H9 (cell line): ENCODE data around the gene FRZB. TPM values are rescaled to one million over a fixed set of nuclear protein-coding genes. Genes with fewer than 3 reads are reported as not detected.

Source experiments
- DNase-seq: peaks from one replicate; pipeline ENCODE4 v3.0.0-alpha.2; 2017
- H2AFZ ChIP-seq: one replicate; pipeline ENCODE4 v1.6.1; 2013; ENCODE audit warnings: mild to moderate bottlenecking, low read length, control low read depth, moderate library complexity
- H2AK5ac ChIP-seq: 2 replicates; pipeline ENCODE4 v1.6.1; 2013; ENCODE audit warnings: low read length, control low read depth, mixed read lengths; ENCODE audit not compliant: insufficient read length
- H2BK120ac ChIP-seq: one replicate; pipeline ENCODE4 v1.6.1; 2013; ENCODE audit warnings: low read depth, mild to moderate bottlenecking, low read length, control low read depth, inconsistent platforms; ENCODE audit not compliant: poor library complexity, severe bottlenecking
- H2BK12ac ChIP-seq: 2 replicates; pipeline ENCODE4 v1.6.1; 2013; ENCODE audit warnings: low read length, control low read depth, mixed read lengths, low read depth; ENCODE audit not compliant: insufficient read length
- H2BK15ac ChIP-seq: 2 replicates; pipeline ENCODE4 v1.6.1; 2013; ENCODE audit warnings: low read depth, low read length, control low read depth
- H2BK20ac ChIP-seq: one replicate; pipeline ENCODE4 v1.6.1; 2013; ENCODE audit warnings: low read depth, mild to moderate bottlenecking, low read length, control low read depth, inconsistent platforms; ENCODE audit not compliant: poor library complexity, severe bottlenecking
- H2BK5ac ChIP-seq: 2 replicates; pipeline ENCODE4 v1.6.1; 2013; ENCODE audit warnings: low read length, control low read depth, mixed read lengths; ENCODE audit not compliant: insufficient read length
- H3K14ac ChIP-seq: 2 replicates; pipeline ENCODE4 v1.6.1; 2013; ENCODE audit warnings: low read length, control low read depth; ENCODE audit not compliant: insufficient read depth
- H3K18ac ChIP-seq: 2 replicates; pipeline ENCODE4 v1.6.1; 2013; ENCODE audit warnings: low read depth, mild to moderate bottlenecking, mixed read lengths, low read length, control low read depth; ENCODE audit not compliant: insufficient read length
- H3K23ac ChIP-seq: 2 replicates; pipeline ENCODE4 v1.6.1; 2013; ENCODE audit warnings: low read length, control low read depth, mixed read lengths, low read depth; ENCODE audit not compliant: insufficient read length
- H3K23me2 ChIP-seq: 2 replicates; pipeline ENCODE4 v1.6.1; 2013; ENCODE audit warnings: low read depth, mild to moderate bottlenecking, mixed read lengths, low read length, control low read depth; ENCODE audit not compliant: insufficient read length, poor library complexity, severe bottlenecking
- H3K27ac ChIP-seq: 2 replicates; pipeline ENCODE4 v1.5.1; 2013; ENCODE audit warnings: low read length, control low read depth, mixed read lengths, low read depth; ENCODE audit not compliant: insufficient read length
- H3K27me3 ChIP-seq: 2 replicates; pipeline ENCODE4 v1.6.1; 2013; ENCODE audit warnings: low read length, control low read depth, inconsistent platforms; ENCODE audit not compliant: insufficient read depth
- H3K4ac ChIP-seq: 2 replicates; pipeline ENCODE4 v1.6.1; 2013; ENCODE audit warnings: low read depth, mild to moderate bottlenecking, control low read depth, inconsistent platforms, low read length, moderate library complexity
- H3K4me1 ChIP-seq: 2 replicates; pipeline ENCODE4 v1.6.1; 2013; ENCODE audit warnings: low read length, control low read depth, inconsistent platforms; ENCODE audit not compliant: insufficient read depth
- H3K4me2 ChIP-seq: 2 replicates; pipeline ENCODE4 v1.6.1; 2013; ENCODE audit warnings: low read length, control low read depth, mixed read lengths; ENCODE audit not compliant: insufficient read length, insufficient read depth
- H3K56ac ChIP-seq: 2 replicates; pipeline ENCODE4 v1.6.1; 2013; ENCODE audit warnings: low read depth, mild to moderate bottlenecking, mixed read lengths, low read length, control low read depth; ENCODE audit not compliant: insufficient read length
- H3K79me1 ChIP-seq: 2 replicates; pipeline ENCODE4 v1.6.1; 2013; ENCODE audit warnings: low read depth, mild to moderate bottlenecking, moderate library complexity, low read length, control low read depth, inconsistent platforms; ENCODE audit not compliant: insufficient read depth, poor library complexity, severe bottlenecking
- H3K79me2 ChIP-seq: 2 replicates; pipeline ENCODE4 v1.6.1; 2013; ENCODE audit warnings: low read length, control low read depth, inconsistent platforms; ENCODE audit not compliant: insufficient read depth
- H3K9ac ChIP-seq: 2 replicates; pipeline ENCODE4 v1.6.1; 2013; ENCODE audit warnings: low read length, control low read depth, mixed read lengths; ENCODE audit not compliant: insufficient read length; ENCODE audit errors: extremely low read depth
- H3K9me3 ChIP-seq: one replicate; pipeline ENCODE4 v1.6.1; 2013; ENCODE audit warnings: low read depth, low read length, inconsistent platforms; ENCODE audit not compliant: control insufficient read depth
- H3T11ph ChIP-seq: one replicate; pipeline ENCODE4 v1.6.1; 2013; ENCODE audit warnings: mild to moderate bottlenecking, low read length, control low read depth, inconsistent platforms
- H4K20me1 ChIP-seq: one replicate; pipeline ENCODE4 v1.6.1; 2013; ENCODE audit not compliant: control insufficient read depth, insufficient read length, insufficient read depth
- H4K5ac ChIP-seq: 2 replicates; pipeline ENCODE4 v1.6.1; 2013; ENCODE audit warnings: low read depth, mild to moderate bottlenecking, mixed read lengths, low read length, control low read depth; ENCODE audit not compliant: insufficient read length
- H4K8ac ChIP-seq: replicated peaks from 2 replicates; pipeline ENCODE4 v1.6.1; 2013; ENCODE audit warnings: low read length, control low read depth, mixed read lengths, low read depth; ENCODE audit not compliant: insufficient read length
- H4K91ac ChIP-seq: 2 replicates; pipeline ENCODE4 v1.6.1; 2013; ENCODE audit warnings: low read depth, mild to moderate bottlenecking, moderate library complexity, mixed read lengths, low read length, control low read depth; ENCODE audit not compliant: insufficient read length
- H3K27ac Mint-ChIP-seq, 3 experiments: 2 replicates in 2 of 3; 3 replicates in 1 of 3; pipeline ENCODE4 v1.8.0; 2020 to 2021; ENCODE audit warnings: mixed read lengths in 3 of 3, mild to moderate bottlenecking in 1 of 3, moderate library complexity in 1 of 3
- H3K27me3 Mint-ChIP-seq: 2 replicates; pipeline ENCODE4 v1.8.0; 2021; ENCODE audit warnings: low read depth, mild to moderate bottlenecking, moderate library complexity, mixed read lengths
- H3K36me3 Mint-ChIP-seq, 3 experiments: 2 replicates in 2 of 3; 3 replicates in 1 of 3; pipeline ENCODE4 v1.8.0; 2020 to 2021; ENCODE audit warnings: low read depth in 3 of 3, mixed read lengths in 3 of 3; ENCODE audit not compliant: insufficient read depth in 1 of 3
- H3K4me1 Mint-ChIP-seq, 2 experiments: 2 replicates each; pipeline ENCODE4 v1.8.0; 2020; ENCODE audit warnings: mixed read lengths in 2 of 2
- H3K4me3 Mint-ChIP-seq, 2 experiments: 2 replicates in 1 of 2; 3 replicates in 1 of 2; pipeline ENCODE4 v1.8.0; 2020 to 2021; ENCODE audit warnings: mild to moderate bottlenecking in 2 of 2, mixed read lengths in 2 of 2, moderate library complexity in 1 of 2
- H3K9me3 Mint-ChIP-seq, 2 experiments: 2 replicates in 1 of 2; 3 replicates in 1 of 2; pipeline ENCODE4 v1.8.0; 2020; ENCODE audit warnings: mild to moderate bottlenecking in 2 of 2, mixed read lengths in 2 of 2, moderate library complexity in 1 of 2
- WGBS: extraction: QIAGEN DNeasy Blood & Tissue Kit; methylation state at CpG from one replicate; pipeline ENCODE4 v1.1.7; 2013; ENCODE audit warnings: missing lambda C conversion rate, low lambda C conversion rate, mixed read lengths; ENCODE audit not compliant: insufficient read length; ENCODE audit errors: extremely low coverage; 5-methylcytosine and 5-hydroxymethylcytosine counted together
- total RNA-seq: library from RNA; stranded (reverse); gene quantifications from 2 replicates; pipeline ENCODE4 v1.2.1, GENCODE V29; 2021
- TF ChIP-seq, protein P1 (sequence below): fragments of 200-600 bp; sonication (generic); conservative IDR thresholded peaks from 3 replicates; pipeline ENCODE4 v1.8.0; 2021; ENCODE audit warnings: antibody characterized with exemption, mild to moderate bottlenecking

FRZB gene
- total RNA-seq, 1 experiment from 2014 or later, result 1.1 TPM

DNA sequence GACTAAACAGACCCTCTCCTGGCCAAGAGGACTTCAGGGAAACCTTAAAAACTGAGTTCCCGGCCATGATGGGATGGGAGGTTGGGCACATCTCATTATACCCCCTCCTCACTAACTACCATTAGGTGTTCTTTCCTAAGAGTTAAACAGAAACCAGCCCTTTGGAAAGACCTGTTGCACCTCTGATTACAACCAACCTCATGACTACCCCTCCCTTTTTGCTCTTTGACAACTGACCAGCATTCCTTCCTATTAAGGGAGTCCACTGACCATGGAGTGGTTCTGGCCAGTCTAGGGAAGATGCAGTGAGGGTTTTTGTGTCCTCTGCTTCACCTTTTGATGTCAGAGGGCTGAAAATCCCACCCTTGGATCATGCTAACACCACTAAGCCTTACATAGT is 44.5 kb upstream of the FRZB start:
- Histone ChIP-seq H3K9ac (no peak overlapping the region), H4K20me1 (no peaks in the 10 kb centered on the region), H2AFZ (no peak overlapping the region), H3K4me1 (no peaks in the 10 kb centered on the region; the same call in 1 of the 2 replicates), H3K4me2 (no peak overlapping the region), H4K8ac (no peak overlapping the region), H4K91ac (no peak overlapping the region), H3K23ac (no peak overlapping the region), H2BK20ac (no peak overlapping the region), H2BK12ac (no peak overlapping the region), H3K56ac (no peak overlapping the region), H2AK5ac (no peak overlapping the region), H3K18ac (no peak overlapping the region), H3T11ph (no peak overlapping the region), H2BK5ac (no peak overlapping the region), H2BK120ac (no peak overlapping the region), H2BK15ac (no peak overlapping the region), H3K79me2 (no peaks in the 10 kb centered on the region), H3K23me2 (no peaks in the 10 kb centered on the region), H3K79me1 (no peaks in the 10 kb centered on the region), H3K9me3 (no peaks in the 10 kb centered on the region), H3K27ac (no peak overlapping the region), H3K14ac (no peak overlapping the region), H4K5ac (no peak overlapping the region), H3K27me3 (no peaks in the 10 kb centered on the region), H3K4ac (no peak overlapping the region)
- H3K27ac Mint-ChIP-seq, result no peak overlapping the region; a peak in 1 of 7 replicates
- no peaks in the 10 kb centered on the region for H3K27me3 Mint-ChIP-seq
- WGBS, result no CpG with 5 or more reads among the region's 1 CpG
- TF ChIP-seq, protein P1, sequence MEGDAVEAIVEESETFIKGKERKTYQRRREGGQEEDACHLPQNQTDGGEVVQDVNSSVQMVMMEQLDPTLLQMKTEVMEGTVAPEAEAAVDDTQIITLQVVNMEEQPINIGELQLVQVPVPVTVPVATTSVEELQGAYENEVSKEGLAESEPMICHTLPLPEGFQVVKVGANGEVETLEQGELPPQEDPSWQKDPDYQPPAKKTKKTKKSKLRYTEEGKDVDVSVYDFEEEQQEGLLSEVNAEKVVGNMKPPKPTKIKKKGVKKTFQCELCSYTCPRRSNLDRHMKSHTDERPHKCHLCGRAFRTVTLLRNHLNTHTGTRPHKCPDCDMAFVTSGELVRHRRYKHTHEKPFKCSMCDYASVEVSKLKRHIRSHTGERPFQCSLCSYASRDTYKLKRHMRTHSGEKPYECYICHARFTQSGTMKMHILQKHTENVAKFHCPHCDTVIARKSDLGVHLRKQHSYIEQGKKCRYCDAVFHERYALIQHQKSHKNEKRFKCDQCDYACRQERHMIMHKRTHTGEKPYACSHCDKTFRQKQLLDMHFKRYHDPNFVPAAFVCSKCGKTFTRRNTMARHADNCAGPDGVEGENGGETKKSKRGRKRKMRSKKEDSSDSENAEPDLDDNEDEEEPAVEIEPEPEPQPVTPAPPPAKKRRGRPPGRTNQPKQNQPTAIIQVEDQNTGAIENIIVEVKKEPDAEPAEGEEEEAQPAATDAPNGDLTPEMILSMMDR, result no peak
- H3K4me3 Mint-ChIP-seq, result no peak overlapping the region
- no peaks in the 10 kb centered on the region for H3K9me3 Mint-ChIP-seq
- H3K36me3 Mint-ChIP-seq, result peaks cover 3 to 28% (median 21%) of the 10 kb centered on the region in 3 experiments
- peaks cover 10 to 11% of the 10 kb centered on the region in 2 experiments for H3K4me1 Mint-ChIP-seq
- DNase-seq, result no peak
